ENCODE measurements around the gene MED31.
A peak's percentile ranks its signal among the peaks of the same experiment; 100 is the strongest.
"Not testable (repeated sequence)": the region's sequence is repeated elsewhere in the genome, so short reads cannot be mapped to it uniquely, and the experiment has no call there.

Gene MED31

DNA sequence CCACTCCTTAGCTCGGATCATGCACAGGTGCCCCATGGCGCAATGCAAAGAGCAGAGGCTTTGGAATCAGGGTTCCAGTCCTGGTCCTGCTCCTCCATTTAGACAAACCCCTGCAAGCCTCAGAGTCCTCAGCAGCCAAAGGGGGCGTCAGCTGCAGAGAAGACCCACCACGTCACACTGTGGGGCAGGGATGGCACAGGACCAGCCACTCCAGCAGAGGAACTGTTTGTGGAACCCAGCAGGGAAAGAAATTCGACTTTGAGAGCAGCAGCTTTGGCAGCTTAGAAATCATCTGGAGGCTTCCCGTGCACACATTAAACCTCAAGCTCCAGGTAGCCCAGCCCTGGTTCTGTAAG, 25.4 kb upstream of the MED31 start:
- no peak for DNase-seq

DNA sequence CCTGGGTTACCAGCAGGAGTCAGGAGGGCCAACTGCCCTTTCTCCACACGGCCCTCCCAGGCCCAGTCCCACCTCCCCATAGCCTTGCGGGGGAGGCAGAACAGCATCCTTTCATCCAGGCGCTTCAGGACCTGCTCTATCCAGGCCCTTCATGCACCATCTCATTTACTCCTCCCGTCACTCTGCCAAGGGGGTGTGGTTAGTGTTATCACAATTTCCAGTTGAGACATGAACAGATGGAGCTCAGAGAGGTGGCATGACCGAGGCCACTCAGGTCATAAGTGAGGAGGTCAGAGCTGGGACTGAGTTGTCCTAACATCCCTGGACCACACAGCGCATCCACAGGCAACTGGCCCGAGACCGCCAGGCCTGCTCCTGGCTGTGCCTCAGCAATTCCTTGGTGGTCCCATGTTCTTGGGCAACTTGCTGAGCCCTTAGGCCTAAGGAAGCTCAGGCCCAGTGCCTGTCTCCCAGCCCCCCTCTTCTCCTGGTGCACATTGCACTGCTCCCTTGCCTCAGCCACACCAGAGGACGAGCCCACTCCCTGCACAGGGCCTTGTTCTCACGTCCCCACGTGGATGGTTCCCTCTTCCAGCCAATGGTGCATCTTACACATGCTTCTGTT, 23.9 kb upstream of the MED31 start:
- no peak for DNase-seq

DNA sequence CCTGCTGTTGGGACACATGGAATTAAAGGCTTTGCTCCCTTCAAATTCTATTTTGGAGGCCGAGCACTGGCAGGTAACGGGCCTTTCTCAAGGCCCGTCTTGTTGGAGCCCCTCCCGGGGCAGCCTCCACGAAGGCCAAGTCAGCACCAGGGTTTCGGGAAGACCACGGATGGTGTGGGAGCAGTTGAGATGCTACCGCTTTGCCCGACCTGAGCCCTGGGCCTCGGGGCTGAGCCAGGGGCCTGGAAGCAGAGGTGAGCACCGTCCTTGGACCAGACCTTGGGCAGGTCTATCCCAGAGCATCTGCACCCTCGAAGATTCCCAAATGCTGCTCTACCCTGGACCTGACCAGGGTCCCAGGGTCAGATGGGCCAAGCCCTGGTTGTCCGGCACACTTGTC, 23.2 kb upstream of the MED31 start:
- DNase-seq: no peak

DNA sequence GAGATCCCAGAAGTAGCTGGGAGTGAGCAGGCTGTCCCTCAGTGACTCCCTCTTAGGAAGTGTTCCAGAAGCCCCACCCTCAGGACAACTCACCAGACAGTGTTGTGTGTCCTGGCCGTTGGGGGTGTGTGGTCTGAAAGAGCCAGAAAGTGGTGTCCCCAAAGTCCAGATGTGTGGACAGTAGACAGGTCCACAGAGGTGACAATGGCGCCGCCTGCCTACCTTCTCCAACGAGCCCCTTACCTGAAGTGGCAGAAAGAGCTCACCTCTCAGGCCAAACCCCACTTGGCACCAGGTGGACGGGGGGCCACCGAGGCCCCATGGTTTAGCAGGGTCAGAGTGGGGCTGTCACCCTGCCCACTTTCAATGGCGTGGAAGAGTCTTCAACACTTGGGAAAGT, 20.0 kb upstream of the MED31 start:
- no peak for DNase-seq

DNA sequence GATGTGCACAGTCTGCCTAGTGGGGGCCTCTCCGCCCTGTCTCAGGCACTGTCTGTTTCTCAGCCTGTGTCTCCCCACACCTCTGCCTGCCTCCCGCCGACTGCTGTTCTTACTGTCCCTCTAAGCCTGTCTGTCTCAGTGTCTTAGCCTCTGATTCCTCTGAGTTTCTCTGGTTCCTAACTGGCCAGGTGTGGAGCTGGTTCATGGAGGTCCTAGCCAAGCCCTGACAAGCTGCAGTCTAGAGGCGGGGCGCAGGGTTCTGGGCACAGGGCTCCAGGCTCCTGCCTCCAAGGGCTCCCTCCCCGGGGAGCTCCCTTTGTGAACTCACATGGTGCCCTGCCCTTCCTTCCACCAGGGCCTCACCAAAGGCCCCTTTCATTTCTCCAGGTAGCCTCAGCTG, 19.6 kb upstream of the MED31 start:
- DNase-seq: no peak

DNA sequence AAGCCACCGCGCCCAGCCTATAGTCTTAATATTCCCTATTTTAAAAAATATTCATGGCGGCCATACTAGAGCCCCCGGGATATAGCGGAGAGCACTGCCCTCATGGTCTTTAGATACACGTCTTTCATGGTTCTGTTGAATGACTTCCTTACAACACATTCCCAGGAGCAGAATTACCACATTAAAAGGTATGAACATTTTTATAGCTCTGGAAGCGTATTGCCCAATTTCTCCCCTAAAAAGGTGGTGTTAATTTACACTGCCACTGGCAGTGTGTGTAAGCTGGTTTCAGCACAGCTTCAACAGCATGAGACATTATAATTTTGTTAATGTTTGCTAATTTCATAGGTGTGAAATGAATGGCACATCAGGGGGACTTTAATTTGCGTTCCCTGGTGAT, 19.2 kb upstream of the MED31 start:
- no peak for DNase-seq

DNA sequence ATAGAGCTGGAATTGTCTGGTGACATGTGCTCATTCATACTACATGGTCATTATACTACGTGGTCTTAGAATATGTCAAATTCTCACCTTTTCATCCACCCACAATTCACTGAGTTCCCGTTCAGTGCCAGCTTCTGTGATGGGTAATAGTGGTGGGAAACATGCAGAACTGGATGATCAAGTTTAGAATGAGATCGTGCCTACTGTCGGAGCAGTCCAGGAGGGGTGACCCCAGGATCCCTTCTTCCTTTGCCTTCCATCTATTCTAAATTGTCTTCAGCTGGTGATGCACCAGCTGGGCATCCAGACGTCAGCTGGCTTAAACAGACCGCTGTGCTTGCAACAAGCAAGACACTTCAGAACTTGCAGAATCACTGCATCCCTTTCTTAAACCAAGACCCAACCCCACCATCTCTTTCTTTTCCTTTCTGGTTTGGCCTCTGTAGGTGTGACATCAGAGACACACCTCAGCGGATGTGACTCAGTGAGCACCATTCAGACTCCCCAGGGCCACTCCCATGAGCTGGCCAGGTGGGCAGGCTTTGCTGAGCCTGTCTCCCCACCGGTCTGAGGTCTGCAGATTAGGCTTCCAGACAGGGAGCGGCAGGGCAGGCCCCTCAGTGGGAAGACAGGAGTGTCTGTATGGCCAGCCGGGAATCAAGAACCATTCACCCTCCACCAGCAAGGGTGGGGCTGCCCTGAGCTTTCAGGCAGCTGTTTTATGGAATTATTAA, 18.2 kb upstream of the MED31 start:
- no peak for DNase-seq

DNA sequence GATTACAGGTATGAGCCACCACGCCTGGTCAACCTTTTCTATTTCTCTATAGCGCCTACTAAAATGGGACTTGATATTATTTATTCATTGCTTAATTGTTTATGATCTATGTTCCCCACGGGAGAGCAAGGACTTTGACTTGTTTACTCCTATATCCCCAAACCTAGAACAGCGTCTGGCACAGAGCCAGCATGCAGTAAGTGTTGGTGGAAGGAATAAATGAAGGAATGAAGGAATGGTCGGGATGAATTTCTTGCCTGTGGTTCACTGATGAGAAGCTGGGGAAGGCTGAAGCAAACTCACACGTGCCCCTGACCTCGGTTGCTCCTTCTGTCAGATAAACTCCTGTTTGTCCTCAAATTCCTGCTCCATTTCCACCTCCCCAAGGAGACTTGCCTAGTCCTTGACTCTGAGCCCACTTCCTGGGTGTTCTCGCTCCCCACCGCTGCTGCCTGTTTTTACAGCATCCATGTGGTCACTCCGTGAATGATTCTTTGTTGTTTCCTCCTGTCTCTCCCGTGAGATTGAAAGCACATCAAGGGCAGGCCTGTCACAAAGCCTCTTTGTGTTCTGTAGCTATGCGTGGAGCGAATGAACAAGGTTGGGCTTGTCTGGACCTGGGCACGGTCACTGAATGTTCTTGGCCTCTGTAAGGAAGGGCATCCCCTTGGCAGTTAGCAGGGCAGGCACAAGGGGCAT, 17.5 kb upstream of the MED31 start:
- no peak for DNase-seq

DNA sequence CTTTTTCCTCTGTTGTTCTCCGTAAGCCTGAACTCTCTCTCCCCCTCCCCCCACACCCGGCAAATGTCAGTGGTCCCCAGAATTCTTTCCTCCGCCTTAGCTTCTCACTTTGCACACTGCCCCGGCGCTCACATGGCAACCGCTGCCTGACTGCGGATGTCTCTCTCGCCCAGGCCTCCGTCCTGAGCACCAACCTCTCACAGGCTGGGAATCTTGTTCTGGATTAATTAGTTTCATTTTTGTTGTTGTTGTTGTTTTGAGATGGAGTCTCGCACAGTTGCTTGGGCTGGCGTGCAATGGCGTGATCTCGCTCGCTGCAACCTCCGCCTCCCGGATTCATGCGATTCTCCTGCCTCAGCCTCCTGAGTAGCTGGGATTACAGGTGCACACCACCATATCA, 16.8 kb upstream of the MED31 start:
- DNase-seq: no peak

DNA sequence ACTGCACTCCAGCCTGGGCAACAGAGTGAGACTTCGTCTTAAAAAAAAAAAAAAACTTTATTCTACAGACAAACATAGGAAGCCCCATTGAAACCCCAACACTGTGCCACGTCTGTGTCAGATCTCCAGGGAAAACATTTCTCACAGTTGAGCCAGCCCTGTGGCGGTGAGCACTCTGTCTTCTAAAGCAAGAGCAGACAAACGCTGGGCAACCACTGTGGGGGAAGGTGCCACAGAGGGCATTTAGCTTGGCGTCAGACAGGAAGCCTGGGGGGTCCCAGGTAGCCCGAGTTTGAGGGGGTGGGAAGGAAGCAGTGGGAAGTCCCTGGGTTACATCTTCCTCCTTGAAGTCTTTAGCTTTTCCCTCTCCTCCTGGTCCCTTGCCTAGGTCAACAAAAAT, 16.1 kb upstream of the MED31 start:
- no peak for DNase-seq

DNA sequence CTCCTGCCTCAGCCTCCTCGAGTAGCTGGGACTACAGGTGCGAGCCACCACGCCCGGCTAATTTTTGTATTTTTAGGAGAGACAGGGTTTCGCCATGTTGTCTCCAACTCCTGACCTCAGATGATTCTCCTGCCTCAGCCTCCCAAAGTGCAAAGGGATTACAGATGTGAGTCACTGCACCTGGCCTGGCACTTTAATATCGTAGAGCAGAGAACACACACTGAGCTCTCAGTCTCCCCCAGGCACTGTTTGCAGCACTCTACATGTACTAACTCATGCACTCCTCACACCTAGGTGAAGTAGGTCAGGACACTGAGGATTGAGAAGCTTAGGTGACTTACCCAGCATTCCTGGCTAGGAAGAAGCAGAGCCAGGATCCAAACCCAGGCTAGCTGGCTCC, 15.2 kb upstream of the MED31 start:
- no peak for DNase-seq

DNA sequence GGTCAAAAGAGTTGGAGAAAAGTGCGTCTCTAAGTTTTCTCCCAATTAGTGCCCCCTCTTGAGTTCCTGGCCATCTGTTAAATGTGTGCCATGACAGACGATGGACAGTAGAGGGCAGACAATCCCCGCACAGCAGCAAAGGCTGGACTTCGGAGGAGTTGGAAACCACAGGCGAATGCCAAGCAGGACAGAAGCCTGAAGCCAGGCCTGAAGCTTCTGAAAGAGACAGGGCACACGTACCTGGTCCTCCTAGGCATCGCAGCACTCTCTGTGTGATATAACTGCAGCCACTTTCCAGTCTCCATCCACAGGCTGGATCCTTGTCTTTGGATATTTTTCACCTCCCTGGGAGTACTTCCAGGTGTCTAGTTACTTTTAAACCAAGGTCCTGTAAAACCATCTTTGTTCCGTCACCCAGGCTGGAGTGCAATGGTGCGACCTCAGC, 14.7 kb upstream of the MED31 start:
- peak; percentile 74 for DNase-seq

DNA sequence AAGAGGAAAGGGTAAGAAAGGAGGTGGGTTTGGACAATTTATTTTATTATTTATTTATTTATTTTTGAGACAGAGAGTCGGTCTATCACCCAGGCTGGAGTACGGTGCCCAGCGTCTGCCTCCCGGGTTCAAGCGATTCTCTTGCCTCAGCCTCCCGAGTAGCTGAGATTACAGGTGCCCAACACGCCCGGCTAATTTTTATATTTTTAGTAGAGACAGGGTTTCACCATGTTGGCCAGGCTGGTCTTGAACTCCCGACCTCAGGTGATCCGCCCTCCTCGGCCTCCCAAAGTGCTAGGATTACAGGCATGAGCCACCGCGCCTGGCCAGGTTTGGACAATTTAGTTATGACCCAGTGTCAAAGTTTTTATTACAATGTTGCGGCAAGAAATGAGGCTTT, 11.8 kb upstream of the MED31 start:
- not testable (repeated sequence) for DNase-seq

DNA sequence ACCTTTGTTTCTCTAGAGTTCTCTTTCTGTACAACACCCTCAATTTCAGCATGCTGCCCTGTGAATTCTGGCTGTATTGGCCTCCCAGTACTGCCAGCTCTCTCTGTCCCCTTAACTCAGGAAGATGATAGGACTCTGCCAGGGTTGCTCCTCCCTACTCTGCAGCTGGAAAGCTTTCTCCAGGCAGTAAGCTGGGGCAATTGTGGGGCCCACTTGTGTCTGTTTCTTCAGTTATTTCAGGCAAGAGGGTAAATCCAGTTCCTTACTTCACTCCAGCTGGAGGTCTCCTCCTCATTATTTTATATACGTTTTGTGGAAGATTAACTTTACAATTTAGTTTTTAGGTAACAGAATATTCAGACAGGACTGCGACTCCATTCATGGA, 10.1 kb upstream of the MED31 start:
- no peak for DNase-seq

DNA sequence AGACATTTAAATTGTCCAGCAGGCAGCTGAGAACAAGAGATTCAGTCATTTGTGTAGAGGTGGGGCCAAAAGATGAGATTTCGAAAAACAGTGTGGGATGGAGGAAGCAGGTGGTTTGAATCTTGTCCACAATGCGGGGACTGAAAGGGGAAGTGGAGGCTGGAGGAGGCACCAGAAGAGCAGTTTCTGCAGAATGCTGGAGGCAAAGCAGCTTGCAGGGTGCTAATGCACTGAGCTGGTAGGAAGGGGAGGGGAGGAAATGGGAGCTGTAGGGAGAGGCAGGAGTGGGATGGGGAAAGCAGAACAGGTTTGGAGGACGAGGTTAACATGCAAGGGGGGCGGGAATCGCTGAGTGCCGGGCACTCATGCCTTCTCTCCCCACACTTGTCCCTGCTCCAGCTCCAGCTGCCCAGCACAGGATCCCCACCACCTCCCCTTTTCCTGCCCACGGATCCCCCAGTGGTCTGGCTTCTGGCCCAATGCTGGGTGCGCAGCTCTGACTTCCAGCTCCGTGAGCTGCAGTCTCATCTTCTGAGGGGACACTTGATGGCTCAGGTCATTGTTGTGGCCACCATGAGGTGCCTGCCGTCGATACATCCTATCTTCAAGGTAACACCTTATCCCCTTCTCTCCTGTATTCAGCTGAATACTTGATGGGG, 9.5 kb upstream of the MED31 start:
- DNase-seq: no peak

DNA sequence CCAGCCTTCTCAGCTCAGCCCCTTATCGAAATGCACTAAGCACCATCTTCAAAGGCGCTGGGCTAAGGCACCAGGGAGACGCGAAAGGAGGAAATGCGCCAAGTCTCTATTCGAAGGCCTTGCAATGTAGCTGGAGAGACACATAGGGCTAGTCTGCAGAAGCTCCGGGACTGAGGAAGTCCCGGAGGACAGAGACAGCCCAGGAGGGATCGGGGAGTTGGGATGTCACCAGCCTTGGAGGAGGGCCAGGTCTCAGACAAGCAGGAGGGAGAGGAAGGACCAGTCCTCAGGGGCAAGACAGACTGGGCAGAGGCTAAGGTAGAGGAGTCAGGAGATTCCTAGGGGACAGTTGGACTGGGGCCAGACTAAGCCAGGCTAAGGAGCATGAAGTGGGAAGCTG, 8.7 kb upstream of the MED31 start:
- DNase-seq: no peak

DNA sequence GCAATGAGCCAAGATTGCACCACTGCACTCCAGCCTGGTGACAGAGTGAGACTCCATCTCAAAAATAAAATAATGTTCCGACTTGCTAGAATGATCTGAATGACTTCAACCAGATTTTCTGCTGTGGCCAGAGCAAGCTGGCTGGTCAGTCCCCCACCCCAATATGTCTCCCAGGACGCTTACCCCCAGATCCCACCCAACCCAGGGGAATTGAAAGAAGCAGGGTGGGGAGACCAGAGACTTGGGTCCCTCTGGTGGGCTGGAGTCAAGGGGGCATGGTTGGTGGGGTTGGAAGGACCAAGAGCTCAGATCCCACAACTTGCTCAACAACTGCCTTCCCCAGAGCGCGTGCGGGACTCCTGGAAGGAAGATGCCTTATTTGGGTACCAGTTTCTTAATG, 7.0 kb upstream of the MED31 start:
- not testable (repeated sequence) for DNase-seq

DNA sequence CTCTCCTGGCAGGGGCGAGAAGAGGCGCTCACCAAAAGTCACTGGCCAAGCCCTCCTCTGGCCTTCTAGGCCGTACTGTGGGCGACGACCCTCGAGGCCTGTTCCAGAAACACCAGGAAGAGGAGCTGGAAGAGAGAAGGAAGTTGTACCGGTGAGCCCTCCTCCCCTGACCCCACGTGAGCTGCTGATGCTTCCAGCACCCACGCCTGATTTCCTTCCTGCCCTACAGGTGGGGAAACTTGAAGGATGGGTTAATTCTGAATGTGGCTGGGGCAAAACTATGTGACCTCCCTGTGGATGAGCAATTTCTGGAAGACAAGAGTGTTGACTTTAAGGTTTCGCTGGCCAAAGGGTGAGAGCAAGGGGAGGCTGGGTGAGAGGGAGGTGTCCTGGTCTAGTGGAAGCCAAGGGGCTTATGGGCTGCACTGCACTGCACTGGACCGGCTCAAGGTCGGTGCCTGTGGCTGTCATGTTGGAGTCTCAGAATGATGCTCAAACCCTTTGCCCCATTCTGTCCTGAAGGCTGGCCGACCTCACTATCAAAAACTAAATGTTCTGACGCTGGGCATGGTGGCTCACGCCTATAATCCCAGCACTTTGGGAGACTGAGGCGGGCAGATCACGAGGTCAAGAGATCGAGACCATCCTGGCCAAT, 6.4 kb upstream of the MED31 start:
- no peak for DNase-seq

DNA sequence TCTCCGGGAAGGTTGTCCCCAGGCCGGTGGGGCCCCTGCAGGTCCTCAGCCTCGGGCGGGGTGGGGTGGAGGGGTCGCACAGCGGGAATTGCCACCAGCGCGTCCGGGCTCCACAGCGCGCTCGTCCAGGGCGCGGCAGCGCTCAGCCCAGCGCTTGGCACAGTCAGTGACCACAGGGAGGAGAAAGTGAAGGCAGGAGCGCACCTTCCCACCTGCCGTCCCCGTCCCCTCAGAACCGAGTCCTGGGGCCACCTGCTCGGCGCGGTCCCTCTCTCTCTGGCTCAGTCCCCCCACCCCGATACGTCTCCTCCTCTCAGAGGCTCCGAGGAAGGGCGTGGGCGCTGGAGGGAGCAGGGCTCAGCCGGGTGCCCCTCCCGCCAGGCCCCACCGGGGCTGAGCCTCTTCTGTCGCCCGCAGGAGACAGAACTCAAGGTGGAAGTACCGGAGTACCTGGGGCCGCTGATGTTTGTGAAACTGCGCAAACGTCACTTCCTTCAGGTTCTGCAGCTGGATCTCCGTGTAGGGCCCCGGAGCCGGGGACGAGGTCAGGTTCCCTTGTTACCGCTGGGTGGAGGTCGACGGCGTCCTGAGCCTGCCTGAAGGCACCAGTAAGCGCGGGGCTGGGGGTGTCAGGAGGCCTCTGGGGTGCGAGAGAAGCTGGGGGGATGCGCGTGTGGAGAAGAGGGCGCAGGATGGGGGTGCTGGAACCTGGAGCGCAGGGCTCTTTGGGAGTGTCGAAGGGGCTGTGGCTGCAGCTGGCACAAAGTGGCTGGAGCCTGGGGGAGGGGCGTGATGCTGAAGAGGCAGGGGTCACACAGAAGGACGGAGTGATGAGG, 5.6 kb upstream of the MED31 start:
- peak; percentile 85 for DNase-seq

DNA sequence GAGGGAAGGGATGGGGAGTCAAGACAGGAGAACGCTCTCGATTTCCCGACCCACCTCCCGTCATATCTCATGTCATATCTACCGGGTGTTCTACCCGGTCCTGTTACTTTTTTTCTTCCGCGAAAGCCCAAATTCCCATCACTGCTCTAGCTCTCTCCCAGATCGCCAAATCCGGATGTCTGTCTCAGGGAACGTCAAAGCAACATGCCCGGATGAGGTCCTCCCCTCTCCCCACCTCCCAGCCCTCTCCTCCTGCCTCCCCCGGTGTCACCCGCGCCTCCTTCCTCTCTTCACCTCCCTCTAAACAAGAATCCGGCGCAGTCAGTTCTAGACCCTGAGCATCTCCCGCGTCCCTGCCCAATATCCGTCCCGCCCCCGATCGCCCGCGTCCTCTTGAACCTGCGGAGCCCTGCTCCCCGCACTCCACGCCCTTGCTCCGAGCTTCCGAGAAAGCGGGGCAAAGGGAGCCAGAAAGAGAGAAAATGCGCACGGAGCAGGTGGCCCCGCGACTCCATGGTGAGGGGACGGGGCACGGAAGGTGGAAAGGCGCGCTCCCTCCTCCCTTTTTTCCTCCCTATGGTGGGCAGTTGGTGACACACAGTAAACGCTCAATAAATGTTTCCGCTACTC, 4.4 kb upstream of the MED31 start:
- not testable (repeated sequence) for DNase-seq

DNA sequence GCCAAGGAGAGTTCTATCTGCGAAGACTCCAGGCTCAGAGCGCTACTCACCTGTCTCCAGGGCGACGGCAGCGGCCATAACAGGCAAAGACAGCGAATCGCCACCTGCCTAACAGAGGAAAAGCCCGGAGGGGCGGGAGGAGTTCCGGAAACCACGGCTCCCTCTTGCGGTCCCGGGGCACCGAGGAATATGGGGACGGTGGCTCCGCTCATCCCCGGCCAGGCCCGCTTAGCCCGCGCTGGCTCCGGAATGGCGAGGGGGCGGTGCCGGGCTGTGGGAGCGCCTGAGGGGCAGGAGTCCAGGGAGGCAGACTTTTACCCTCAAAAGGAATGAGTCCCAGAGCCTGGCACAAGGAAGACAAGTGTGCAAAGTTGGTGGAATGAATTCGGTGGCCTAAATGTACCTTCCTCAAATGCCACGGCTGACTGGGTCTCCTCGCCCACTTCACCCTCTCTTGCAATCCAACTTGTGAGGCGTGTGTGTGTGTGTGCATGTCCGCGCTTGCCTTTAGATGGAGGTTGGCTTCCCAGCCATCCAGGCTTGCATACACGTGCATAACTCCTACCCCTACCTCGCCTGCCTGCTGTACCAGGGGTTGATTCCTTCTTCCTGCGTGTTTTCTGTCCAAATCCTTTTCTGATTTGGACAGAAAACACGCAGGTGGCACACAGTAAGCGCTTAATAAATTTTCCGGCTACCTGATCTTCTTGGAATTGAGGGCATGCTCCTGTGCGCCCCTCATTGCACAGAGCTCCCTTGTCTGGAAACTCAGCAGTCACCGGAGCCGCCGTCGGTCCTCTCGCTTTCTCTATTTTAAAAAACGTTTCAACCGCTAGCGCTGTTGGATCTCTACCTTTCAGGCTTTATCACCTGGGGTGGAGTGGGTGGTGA, 3.7 kb upstream of the MED31 start:
- no peak for DNase-seq

Measured in activated effector memory CD4-positive, alpha-beta T cell treated with anti-CD3 and anti-CD28 coated beads, Interleukin-2, amount 50 U/mL, for 16 hours (primary cell).